Caco-2 (cell line): ENCODE data around the gene ASCL5. TPM values are rescaled to one million over a fixed set of nuclear protein-coding genes. Genes with fewer than 3 reads are reported as not detected.

Experiments used
- BruUV-seq: library from RNA; stranded (reverse); fragments of 400-500 nt; replicated peaks from 2 replicates; lab custom pipeline; 2021; lab: Mats Ljungman, UMichigan
- CTCF ChIA-PET: fragments of 300-600 bp; sonication (Branson Sonifier 250); formaldehyde crosslinking; loops from one replicate; lab custom pipeline; 2022; ENCODE audit warnings: antibody characterized with exemption; lab: Charles Lee
- POLR2A ChIA-PET: fragments of 300-600 bp; sonication (Branson Sonifier 250); formaldehyde crosslinking; loops from one replicate; lab custom pipeline; 2022; ENCODE audit warnings: antibody characterized with exemption; lab: Charles Lee
- DNase-seq, 2 experiments: peaks; one replicate each; pipeline versions ENCODE4 v3.0.0 to v3.0.0-alpha.2; 2020 to 2022
- H3K27me3 ChIP-seq: replicated peaks from 2 replicates; pipeline ENCODE4 v1.6.0; 2011; ENCODE audit warnings: low read length; ENCODE audit not compliant: control insufficient read depth, insufficient read depth
- H3K36me3 ChIP-seq: 2 replicates; pipeline ENCODE4 v1.5.1; 2011; ENCODE audit warnings: low read length; ENCODE audit not compliant: control insufficient read depth, insufficient read depth
- H3K4me1 ChIP-seq: fragments of 250-450 bp; sonication (Bioruptor Pico); 2 replicates; pipeline ENCODE4 v1.5.1; 2020; ENCODE audit warnings: mild to moderate bottlenecking
- H3K4me3 ChIP-seq: 2 replicates; pipeline ENCODE4 v1.5.1; 2011; ENCODE audit warnings: low read depth, mild to moderate bottlenecking, control low read depth, low read length
- H3K9me3 ChIP-seq: fragments of 250-450 bp; sonication (Bioruptor Pico); 2 replicates; pipeline ENCODE4 v1.5.1; 2020; ENCODE audit warnings: mild to moderate bottlenecking, moderate library complexity
- H3K27ac Mint-ChIP-seq: one replicate; pipeline ENCODE4 v1.8.0; 2022; ENCODE audit warnings: mixed read lengths; ENCODE audit not compliant: unreplicated experiment
- H3K27me3 Mint-ChIP-seq: one replicate; pipeline ENCODE4 v1.8.0; 2022; ENCODE audit warnings: mixed read lengths; ENCODE audit not compliant: insufficient read depth, unreplicated experiment
- H3K36me3 Mint-ChIP-seq: one replicate; pipeline ENCODE4 v1.8.0; 2022; ENCODE audit warnings: mild to moderate bottlenecking, mixed read lengths; ENCODE audit not compliant: insufficient read depth, unreplicated experiment
- H3K4me1 Mint-ChIP-seq: one replicate; pipeline ENCODE4 v1.8.0; 2022; ENCODE audit warnings: low read depth, mixed read lengths; ENCODE audit not compliant: unreplicated experiment
- H3K4me3 Mint-ChIP-seq: one replicate; pipeline ENCODE4 v1.8.0; 2022; ENCODE audit warnings: mild to moderate bottlenecking, moderate library complexity, mixed read lengths; ENCODE audit not compliant: unreplicated experiment
- H3K9me3 Mint-ChIP-seq: one replicate; pipeline ENCODE4 v1.8.0; 2022; ENCODE audit warnings: mixed read lengths; ENCODE audit not compliant: unreplicated experiment
- intact Hi-C: fragments of 100-400 bp; cut with micrococcal nuclease; formaldehyde crosslinking; loops from one replicate; pipeline ENCODE4 v1.10.0; 2022; ENCODE audit not compliant: unreplicated experiment
- total RNA-seq: library from RNA; stranded (reverse); gene quantifications from 2 replicates; pipeline ENCODE4 v1.2.3, GENCODE V29; 2022
- TF ChIP-seq, protein P1 (sequence below), 2 experiments: fragments of 200-600 bp in 1 of 2; IDR thresholded peaks; 1 replicate in 1 of 2; 2 replicates in 1 of 2; pipeline versions ENCODE4 v1.5.1 to v1.8.0; 2011 to 2022; ENCODE audit warnings: antibody characterized with exemption in 1 of 2, control low read depth in 1 of 2, inconsistent platforms in 1 of 2, low read depth in 1 of 2, low read length in 1 of 2, mild to moderate bottlenecking in 1 of 2, moderate library complexity in 1 of 2; ENCODE audit not compliant: insufficient read depth in 1 of 2, severe bottlenecking in 1 of 2, unreplicated experiment in 1 of 2

Gene ASCL5
- total RNA-seq, 1 experiment from 2014 or later = 0.48 TPM

- Histone ChIP-seq H3K27me3 (no peaks in the 10 kb centered on the region), H3K36me3 (no peaks in the 10 kb centered on the region), H3K4me1 (peaks cover 50% of the 10 kb centered on the region), H3K4me3 (no peak overlapping the region), H3K9me3 (no peaks in the 10 kb centered on the region)
- TF ChIP-seq, protein P1, sequence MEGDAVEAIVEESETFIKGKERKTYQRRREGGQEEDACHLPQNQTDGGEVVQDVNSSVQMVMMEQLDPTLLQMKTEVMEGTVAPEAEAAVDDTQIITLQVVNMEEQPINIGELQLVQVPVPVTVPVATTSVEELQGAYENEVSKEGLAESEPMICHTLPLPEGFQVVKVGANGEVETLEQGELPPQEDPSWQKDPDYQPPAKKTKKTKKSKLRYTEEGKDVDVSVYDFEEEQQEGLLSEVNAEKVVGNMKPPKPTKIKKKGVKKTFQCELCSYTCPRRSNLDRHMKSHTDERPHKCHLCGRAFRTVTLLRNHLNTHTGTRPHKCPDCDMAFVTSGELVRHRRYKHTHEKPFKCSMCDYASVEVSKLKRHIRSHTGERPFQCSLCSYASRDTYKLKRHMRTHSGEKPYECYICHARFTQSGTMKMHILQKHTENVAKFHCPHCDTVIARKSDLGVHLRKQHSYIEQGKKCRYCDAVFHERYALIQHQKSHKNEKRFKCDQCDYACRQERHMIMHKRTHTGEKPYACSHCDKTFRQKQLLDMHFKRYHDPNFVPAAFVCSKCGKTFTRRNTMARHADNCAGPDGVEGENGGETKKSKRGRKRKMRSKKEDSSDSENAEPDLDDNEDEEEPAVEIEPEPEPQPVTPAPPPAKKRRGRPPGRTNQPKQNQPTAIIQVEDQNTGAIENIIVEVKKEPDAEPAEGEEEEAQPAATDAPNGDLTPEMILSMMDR (IDR thresholded peaks at IDR 0.05; ENCODE audit: insufficient read depth in 1 of 2, low read depth in 1 of 2, low read length in 1 of 2, severe bottlenecking in 1 of 2, unreplicated experiment in 1 of 2) = no peak
- H3K36me3 Mint-ChIP-seq = peaks cover 20% of the 10 kb centered on the region
- POLR2A ChIA-PET = no interaction called here
- DNase-seq = no peak
- no TSS peak for BruUV-seq
- no peaks in the 10 kb centered on the region for H3K9me3 Mint-ChIP-seq
- H3K27ac Mint-ChIP-seq = peak overlapping the region; percentile 31
- H3K4me1 Mint-ChIP-seq = peaks cover 44% of the 10 kb centered on the region
- CTCF ChIA-PET = no interaction called here
- peak overlapping the region; percentile 4 for H3K4me3 Mint-ChIP-seq
- no peaks in the 10 kb centered on the region for H3K27me3 Mint-ChIP-seq
- intact Hi-C loops = no loop called here
Observed at GRCh38 chr1:201172999-201173610, 46.1 kb upstream of the ASCL5 start.

GRCh38 chr1:201172326-201172725 lies 45.3 kb upstream of the ASCL5 start:
- Mint-ChIP-seq H3K27ac (peak overlapping the region; percentile 91), H3K4me3 (peak overlapping the region; percentile 84), H3K4me1 (peaks cover 42% of the 10 kb centered on the region), H3K36me3 (peaks cover 20% of the 10 kb centered on the region), H3K9me3 (no peaks in the 10 kb centered on the region), H3K27me3 (no peaks in the 10 kb centered on the region)
- peaks cover 50% of the 10 kb centered on the region for H3K4me1 ChIP-seq
- ChIA-PET POLR2A (interaction anchor here (0.8 kb wide), 1 partner anchor 19 kb away, joined by 3 read pairs; no protein-coding TSS in a partner anchor), CTCF (interaction anchor here (0.6 to 2.2 kb wide), 2 partner anchors 18 to 484 kb away, joined by 3 to 10 read pairs; partner anchors contain the start of gene TMEM9)
- intact Hi-C loops = no loop called here
- H3K9me3 ChIP-seq = no peaks in the 10 kb centered on the region
- H3K27me3 ChIP-seq = no peaks in the 10 kb centered on the region
- DNase-seq = peak; percentile 24 to 56
- TF ChIP-seq, protein P1 (IDR thresholded peaks at IDR 0.05; ENCODE audit: insufficient read depth in 1 of 2, low read depth in 1 of 2, low read length in 1 of 2, severe bottlenecking in 1 of 2, unreplicated experiment in 1 of 2) = no peak
- H3K36me3 ChIP-seq = no peaks in the 10 kb centered on the region
- no TSS peak for BruUV-seq
- no peak overlapping the region for H3K4me3 ChIP-seq

DNA sequence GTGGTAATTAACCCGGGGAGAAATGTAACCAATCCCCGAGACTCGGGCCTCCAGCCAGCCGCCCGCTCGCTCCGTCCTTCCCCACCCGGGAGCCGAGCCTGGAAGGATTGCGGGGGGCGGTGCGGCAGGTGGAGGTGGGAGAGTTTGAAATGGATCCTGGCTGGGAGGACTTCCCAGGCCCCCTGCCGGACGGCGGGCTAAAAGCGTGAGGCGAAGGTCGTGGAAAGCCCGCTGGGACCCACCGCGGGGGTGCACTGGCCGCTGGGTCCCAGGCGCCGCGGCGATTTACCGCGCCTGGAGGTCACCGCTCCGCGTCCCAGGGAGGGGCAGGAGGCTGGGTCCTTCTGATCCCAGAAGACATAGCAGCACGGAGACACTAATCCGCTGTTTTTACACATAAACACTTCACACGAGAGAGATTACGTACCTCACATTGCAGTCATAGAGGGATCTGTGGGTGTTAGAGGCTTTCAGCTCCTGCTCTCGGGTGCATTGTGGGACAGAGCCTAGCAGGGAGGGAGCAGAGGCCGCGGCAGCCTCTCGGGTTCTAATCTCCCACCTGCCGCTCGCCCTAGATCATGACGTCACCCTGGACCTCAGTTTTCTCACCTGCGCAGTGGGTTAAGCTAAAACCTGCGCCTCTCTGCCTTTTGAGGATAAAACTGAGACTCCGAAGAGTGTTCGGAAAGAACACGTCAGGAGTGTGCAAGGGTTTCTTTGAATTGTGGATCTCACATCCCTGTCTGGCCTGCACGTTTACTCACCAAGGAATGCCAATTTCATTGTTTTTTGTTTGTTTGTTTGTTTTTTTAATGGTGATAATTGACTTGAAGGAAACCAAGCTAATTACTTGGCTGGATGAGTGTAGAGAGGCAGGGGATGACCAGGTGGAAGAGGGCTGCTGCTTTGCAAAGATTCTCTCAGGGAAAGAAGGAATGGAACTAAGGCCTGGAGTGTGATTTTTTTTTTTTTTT lies 44.4 kb upstream of the ASCL5 start:
- BruUV-seq = TSS peak; percentile 95
- Mint-ChIP-seq H3K27ac (peak overlapping the region; percentile 91), H3K36me3 (peaks cover 20% of the 10 kb centered on the region), H3K4me3 (peak overlapping the region; percentile 84), H3K27me3 (no peaks in the 10 kb centered on the region), H3K9me3 (no peaks in the 10 kb centered on the region), H3K4me1 (peaks cover 42% of the 10 kb centered on the region)
- no peaks in the 10 kb centered on the region for H3K36me3 ChIP-seq
- TF ChIP-seq, protein P1 (IDR thresholded peaks at IDR 0.05; ENCODE audit: insufficient read depth in 1 of 2, low read depth in 1 of 2, low read length in 1 of 2, severe bottlenecking in 1 of 2, unreplicated experiment in 1 of 2) = peak; percentile 54 to 69
- peaks cover 50% of the 10 kb centered on the region for H3K4me1 ChIP-seq
- DNase-seq = peak; percentile 66 to 92
- no peaks in the 10 kb centered on the region for H3K9me3 ChIP-seq
- CTCF ChIA-PET = interaction anchor here (0.6 to 2.2 kb wide), 5 partner anchors 17 to 485 kb away, joined by 3 to 10 read pairs (median 3); partner anchors contain the start of gene TMEM9
- intact Hi-C loops = loop anchor here (2.0 kb wide), 1 partner anchor 51 kb away; no protein-coding TSS in a partner anchor
- H3K27me3 ChIP-seq = no peaks in the 10 kb centered on the region
- POLR2A ChIA-PET = interaction anchor here (0.7 to 1.6 kb wide), 3 partner anchors 17 to 156 kb away, joined by 3 to 5 read pairs (median 4); partner anchors contain the start of gene TMEM9
- peak overlapping the region; percentile 33 for H3K4me3 ChIP-seq
